ENCODE results near the gene NEURL4.

Gene NEURL4

DNA sequence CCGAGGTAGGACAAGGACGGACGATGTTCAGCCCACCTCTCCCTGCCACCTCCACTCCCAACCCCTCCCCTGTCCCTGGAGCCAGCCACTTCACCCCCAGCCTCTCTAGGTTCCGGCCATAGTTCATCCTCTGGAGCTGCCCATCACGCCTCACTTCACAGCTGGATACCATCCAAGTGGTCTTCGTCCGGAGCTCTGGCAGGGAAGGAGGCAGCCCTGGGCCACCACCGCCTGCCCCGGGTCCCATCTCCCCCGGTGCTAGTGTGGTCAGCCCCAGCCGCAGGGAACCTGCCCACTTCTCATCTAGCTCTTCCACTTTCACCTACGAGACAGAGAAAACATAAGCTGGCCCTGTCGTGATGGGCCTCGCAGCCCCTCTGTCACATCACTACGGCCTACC, 7.7 kb downstream of the NEURL4 start:
- DNase-seq = no peak

GRCh38 chr17:7318121-7318860, 10.8 kb downstream of the NEURL4 start:
- DNase-seq = no peak

DNA sequence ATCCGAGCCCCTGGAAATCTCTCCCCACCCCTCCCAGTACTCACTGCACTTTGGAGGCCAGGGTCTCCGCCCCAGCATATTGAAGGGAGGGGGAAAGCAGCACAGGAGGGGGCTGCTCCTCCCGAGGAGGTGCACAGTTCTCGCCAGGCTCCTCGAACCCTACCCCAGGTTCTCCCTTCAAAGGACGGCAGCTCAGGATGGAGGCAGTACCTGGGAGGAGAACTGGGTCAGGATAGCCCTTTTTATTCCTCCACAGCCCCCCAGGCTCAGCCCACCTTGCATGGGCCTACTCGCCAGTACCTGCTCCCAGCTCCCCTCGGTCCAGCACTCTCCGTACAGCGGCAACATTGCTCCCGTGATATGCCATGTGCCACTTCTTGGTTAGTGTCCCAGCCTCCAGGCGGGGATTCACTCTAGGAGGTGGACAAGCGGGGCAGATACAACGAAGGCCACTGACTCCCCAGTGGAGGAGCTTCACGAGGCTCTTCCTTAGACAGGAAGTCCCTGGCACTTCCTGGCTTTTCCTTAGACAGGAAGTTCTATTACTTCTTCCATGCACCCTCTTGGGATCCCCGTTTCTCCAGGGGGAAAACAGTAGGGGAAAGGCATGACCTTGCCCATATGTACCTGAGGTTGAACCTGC, 11.9 kb downstream of the NEURL4 start:
- DNase-seq = no peak

- DNase-seq = no peak
Measured at GRCh38 chr17:7315570-7316235, 13.4 kb downstream of the NEURL4 start.

GRCh38 chr17:7314719-7315569, 14.2 kb downstream of the NEURL4 start, which contains the start of gene GPS2:
Gene GPS2 (minus strand): TSS chr17:7315360. CDS start chr17:7315052, 308 bp downstream.
- peak; percentile 71 for DNase-seq

GRCh38 chr17:7313890-7314718, 15.0 kb downstream of the NEURL4 start:
- no peak for DNase-seq

DNA sequence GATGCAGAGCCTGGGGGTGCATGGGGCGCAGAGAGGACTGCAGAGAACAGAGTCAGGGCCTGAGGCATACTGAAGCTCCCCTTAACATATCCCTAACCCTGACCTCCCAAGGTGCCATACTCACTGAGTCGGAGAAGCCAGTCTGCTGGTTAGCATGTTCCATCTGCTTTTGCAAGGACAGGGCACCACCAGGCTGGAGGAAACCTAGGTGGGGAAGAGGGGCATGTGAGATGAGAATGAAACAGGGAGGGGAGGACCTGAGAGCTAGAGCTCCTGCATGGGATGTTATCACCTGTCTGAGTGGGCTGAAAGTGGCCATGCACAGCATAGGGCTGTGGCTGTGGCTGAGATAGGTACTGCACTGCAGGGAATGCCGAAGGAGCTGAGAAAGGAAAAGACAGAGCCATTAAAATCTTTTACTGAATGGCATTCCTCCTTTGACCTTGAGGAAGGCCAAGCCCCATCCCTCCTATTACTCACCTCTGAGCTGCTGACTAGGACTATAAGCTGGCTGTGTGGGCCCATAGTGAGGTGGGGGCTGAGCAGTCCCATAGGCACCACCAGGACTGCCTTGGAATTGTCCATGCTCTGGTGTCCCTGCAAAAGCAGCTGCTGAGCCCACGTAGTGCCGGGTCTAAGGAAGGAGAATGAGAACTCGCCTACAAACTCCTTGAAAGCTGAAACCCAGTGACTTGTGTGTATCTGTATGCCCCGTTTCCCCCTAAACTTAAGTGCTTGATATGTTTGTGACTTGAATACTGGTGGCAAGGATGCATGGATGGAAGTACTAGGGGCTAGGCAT, 15.8 kb downstream of the NEURL4 start:
- no peak for DNase-seq

- no peak for DNase-seq
Measured at GRCh38 chr17:7312432-7313087, 16.6 kb downstream of the NEURL4 start.

DNA sequence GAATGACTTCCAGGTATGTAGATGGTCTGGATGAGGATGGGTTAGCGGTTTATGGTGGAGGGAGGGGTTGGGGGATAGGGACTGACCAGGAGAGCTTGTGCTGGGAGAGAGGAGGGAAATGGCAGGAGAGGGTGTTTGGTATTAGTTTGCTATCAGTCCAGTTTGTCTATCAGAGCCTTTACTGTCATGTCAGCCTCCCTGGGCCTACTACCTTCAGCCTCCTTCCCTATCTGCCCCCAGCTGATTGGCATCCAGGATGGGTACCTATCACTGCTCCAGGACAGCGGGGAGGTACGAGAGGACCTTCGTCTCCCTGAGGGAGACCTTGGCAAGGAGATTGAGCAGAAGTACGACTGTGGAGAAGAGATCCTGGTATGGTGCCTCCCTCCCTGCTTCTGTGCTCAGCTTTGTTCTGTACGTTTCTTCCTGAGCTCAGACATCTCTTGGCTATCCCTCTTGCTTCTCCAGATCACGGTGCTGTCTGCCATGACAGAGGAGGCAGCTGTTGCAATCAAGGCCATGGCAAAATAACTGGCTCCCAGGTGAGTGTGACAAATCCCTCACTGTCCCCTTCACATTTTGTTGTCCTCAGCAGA, 17.9 kb downstream of the NEURL4 start:
- DNase-seq = no peak

- no peak for DNase-seq
Measured at GRCh38 chr17:7309628-7310027, 19.5 kb downstream of the NEURL4 start.

DNA sequence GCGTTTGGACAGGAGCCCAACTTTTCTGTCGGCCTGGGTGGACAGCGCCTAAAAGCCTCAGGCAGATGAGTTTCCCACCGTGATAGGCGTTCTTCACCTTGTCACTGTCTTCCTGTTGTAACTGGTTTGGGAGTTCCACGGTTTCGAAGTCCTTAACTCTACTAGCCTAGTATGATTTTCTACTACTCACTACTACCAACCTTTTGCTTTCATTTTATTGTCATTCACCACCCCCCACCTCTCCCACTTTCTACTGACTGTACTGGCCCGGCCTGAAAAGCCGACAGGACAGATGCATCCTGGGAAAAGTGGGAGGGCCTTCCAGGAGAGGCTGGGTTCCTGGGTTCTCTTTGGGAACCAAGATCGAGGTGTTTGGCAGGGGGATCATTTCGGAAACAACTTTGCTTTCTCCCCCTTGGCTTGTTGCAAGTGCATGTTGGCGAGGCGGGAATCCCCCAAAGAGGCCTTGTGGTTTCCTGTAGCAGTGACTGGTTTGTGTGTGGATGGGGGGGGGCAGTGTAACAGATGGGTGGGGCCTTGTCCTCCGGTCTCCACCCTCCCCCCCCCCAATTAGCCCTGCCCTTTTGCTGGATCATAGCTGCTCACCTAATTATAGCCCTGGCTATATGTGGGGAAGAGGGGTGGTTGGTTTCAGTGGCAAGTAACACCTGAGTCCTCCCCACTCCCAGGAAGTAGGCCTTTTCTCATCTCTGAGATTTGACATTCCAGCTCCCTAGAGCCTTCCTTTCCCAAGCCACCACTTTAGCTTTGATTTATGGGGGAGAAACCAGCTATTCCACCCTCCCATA, 20.3 kb downstream of the NEURL4 start:
- DNase-seq = peak; percentile 22

DNA sequence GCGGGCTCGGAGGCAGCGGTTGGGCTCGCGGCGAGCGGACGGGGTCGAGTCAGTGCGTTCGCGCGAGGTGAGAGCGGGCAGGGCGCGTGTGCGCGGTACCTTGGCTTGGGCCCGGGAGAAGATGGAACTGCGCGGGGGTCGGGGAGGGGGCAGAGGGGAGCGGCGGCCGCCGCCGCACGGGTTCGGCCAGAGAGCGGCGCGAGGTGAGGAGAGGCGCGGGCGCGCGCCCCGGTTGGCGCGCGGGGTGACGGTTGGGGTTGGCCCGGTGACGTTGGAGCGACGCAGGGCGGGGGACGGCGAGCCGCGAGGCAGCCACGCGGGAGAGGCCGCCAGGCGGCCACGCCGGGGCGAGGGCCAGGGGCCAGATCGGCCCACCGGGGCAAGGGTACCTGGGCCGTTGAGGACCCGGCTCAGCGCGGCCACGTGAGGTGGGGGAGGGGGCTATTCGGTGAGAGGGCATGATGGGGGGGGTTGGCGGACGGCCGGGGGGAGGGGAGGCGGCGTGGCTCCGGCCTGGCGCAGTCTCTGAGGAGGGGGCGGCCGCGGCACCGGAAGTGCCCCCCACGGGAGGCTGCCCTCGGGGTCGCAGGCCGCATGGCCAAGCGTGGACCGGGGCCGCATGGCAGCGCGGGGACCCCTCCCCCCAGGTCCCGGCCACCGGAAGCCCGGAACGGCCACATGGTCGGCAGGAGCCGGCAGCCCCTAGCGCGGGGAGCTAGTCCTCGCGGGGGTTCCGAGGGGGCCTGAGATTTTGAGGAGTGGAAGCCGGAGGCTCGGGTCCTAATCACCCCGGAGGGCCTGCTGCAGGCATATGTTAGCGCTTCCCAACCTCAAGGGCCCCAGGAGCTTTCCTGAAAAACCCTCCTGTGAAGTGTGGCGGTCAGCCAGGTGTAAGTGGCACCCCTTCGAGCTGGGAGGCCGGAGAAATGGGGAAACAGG, 21.2 kb downstream of the NEURL4 start:
- DNase-seq = no peak

DNA sequence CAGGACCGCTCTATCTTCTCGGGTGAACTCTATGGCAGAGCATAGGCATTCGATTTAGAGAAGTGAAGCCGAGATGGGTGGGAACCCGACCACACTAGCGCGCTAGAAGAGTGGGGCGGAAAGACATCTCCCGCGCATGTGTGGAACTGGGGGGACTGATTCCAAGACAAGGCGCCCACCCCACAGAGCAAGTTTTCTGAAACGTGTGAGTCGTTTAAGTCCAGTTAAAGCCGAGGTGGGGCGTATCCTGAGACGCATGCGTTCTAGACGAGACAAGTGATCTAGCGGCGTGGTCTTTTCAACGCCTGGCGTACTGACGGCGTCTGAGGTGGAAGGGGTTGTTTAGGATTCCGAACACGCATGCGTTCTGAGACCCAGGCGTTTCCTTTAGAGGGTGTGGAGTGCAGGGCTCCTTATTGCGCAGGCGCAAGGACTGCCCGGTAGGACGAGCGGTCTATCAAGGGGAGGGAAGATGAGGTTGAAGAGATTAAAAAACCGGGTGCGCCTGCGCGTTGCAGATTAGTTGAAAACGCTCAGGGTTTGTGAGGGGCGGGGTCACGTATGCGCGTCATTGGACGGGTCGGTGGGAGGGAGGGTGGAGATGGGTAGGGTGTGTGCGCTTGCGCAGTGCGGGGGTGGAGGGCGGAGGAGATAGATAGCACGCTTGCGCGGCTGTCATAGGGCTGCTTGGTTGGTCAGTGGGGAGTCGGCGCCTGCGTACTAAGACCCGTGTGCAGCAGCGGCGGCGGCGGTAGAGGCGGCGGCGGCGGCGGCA, 22.0 kb downstream of the NEURL4 start, which contains the start of gene EIF5A:
Gene EIF5A (plus strand): TSS at position 718 of the 775 bp plus-strand sequence. CDS start 2,008 bp downstream, outside the sequence.
- peak; percentile 97 for DNase-seq

DNA sequence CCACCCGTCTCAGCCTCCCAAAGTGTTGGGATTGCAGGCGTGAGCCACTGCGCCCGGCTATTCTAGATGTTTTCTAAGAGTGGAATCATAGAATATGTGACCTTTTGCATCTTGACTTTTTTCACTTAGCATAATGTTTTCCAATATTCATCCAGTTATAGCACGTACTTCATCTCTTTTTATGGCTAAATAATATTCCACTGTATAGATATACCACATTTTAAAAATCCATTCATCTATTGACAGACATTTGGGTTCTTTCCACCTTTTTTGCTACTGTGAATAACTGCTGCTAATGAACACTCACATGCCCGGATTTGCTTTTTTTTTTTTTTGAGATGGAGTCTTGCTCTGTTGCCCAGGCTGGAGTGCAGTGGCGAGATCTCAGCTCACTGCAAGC, 25.0 kb downstream of the NEURL4 start:
- no peak for DNase-seq

DNA sequence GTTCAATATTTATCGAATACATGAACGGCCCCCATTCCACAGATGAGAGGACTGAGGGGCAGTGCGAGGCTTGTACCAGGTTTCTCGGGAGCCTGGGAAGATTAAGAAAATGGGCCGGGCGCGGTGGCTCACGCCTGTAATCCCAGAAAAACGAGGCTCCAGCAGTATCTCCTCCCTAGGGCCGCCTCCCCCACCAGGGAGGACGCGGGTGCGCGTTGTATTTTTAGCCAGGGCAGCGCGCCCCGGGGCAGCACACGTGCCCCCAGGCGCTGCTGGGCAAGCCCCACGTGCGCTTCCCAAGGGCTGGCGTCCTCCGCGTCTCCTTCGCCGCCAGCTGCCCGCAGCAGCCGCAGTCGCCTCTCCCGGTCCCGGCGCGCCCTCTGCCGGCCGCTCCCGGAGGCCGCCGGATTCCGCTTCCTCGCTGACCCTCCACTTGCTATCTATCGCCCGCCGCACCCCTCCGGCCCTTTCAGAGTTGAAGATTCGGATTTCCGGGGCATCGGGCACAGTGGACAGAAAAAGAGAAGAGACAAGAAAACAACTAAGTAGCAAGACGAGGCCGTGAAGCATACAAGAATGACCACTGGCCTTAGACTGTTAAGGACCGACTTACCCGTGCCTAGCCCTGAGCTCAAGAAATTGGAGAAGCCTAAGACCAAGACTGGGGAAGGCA, 32.8 kb downstream of the NEURL4 start:
- DNase-seq = peak; percentile 54
